IPS-20b (cell line): ENCODE measurements around the gene NCKAP5.
A peak's percentile ranks its signal among the peaks of the same experiment; 100 is the strongest.

Experiments used
- H3K27ac ChIP-seq: one replicate; pipeline ENCODE4 v1.5.1; 2013; ENCODE audit warnings: low read length
- H3K27me3 ChIP-seq: 2 replicates; pipeline ENCODE4 v1.6.1; 2013; ENCODE audit warnings: mild to moderate bottlenecking, low read length, inconsistent platforms; ENCODE audit not compliant: insufficient read depth
- H3K36me3 ChIP-seq: 2 replicates; pipeline ENCODE4 v1.6.1; 2013; ENCODE audit warnings: low read depth, mild to moderate bottlenecking, inconsistent platforms, low read length, moderate library complexity; ENCODE audit not compliant: insufficient read depth
- H3K4me1 ChIP-seq: 2 replicates; pipeline ENCODE4 v1.6.1; 2013; ENCODE audit warnings: mild to moderate bottlenecking, control low read depth, inconsistent platforms, low read length, moderate library complexity; ENCODE audit not compliant: insufficient read depth
- H3K4me3 ChIP-seq: 2 replicates; pipeline ENCODE4 v1.5.1; 2013; ENCODE audit warnings: mild to moderate bottlenecking, low read length, inconsistent platforms
- H3K9ac ChIP-seq: 2 replicates; pipeline ENCODE4 v1.6.1; 2013; ENCODE audit warnings: low read depth, mild to moderate bottlenecking, inconsistent platforms, low read length, moderate library complexity
- H3K9me3 ChIP-seq: 2 replicates; pipeline ENCODE4 v1.6.1; 2013; ENCODE audit warnings: mild to moderate bottlenecking, low read depth, low read length, inconsistent platforms; ENCODE audit not compliant: insufficient read depth

The NCKAP5 gene

DNA sequence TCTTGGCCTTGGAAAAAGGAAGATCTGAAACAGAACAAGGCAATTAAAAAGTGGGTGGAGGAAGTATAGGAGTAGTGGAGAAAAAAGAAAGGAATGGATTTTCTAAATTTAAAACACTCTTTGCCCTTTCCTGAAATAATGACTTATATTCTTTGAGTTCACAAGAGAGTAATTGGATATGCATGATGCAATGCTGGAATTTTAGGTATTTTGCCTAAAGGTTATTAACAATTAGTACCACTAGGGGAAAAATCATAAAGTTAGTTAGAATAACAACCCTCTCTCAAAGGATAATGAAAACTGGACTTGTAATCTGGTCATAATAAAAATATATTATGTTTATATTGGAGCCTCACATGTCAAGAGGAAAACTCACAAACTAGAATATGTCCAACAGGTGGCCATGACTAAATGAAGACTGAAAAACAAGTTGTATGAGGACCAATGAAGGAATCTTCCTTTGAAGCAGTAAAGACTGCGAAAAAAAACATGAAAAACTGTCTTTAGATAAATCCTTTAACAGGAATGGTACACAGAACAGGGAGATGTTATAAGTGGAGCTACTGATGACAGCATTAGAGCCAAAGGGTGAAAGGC, 281.8 kb downstream of the NCKAP5 start:
- no peaks in the 10 kb centered on the region for H3K36me3 ChIP-seq
- no peaks in the 10 kb centered on the region for H3K27me3 ChIP-seq
- no peak overlapping the region for H3K4me3 ChIP-seq
- H3K9me3 ChIP-seq = no peaks in the 10 kb centered on the region
- no peak overlapping the region for H3K9ac ChIP-seq
- H3K27ac ChIP-seq = no peak overlapping the region
- no peaks in the 10 kb centered on the region for H3K4me1 ChIP-seq

GRCh38 chr2:133273031-133273430, 295.2 kb downstream of the NCKAP5 start:
- H3K27me3 ChIP-seq = no peaks in the 10 kb centered on the region

DNA sequence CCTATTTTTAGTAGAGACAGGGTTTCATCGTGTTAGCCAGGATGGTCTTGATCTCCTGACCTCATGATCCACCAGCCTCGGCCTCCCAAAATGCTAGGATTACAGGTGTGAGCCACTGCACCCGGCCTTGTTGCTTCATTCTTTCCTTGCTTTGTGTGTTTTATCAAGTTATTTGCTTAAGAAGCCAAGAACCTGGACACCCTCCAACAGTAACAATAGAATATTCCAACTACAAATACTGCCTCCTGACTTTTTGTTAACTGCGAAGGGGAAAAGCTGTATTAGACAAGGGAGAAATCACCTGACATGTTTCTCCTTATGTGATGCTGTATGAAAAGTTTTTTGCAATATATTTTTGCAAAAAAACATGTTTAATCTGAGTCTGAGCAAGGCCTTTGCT, 297.2 kb downstream of the NCKAP5 start:
- H3K4me3 ChIP-seq = no peak overlapping the region

More at GRCh38 chr2:133273031-133273430, 295.2 kb downstream of the NCKAP5 start:
- Histone ChIP-seq H3K4me3 (no peak overlapping the region), H3K4me1 (no peaks in the 10 kb centered on the region; the same call in 1 of the 2 replicates), H3K9ac (no peak overlapping the region), H3K27ac (no peak overlapping the region), H3K9me3 (no peaks in the 10 kb centered on the region), H3K36me3 (no peaks in the 10 kb centered on the region)

GRCh38 chr2:133270550-133270949, 297.7 kb downstream of the NCKAP5 start:
- no peaks in the 10 kb centered on the region for H3K9me3 ChIP-seq
- H3K4me1 ChIP-seq = no peaks in the 10 kb centered on the region; the same call in 1 of the 2 replicates
- no peak overlapping the region for H3K4me3 ChIP-seq
- no peak overlapping the region for H3K27ac ChIP-seq
- H3K9ac ChIP-seq = no peak overlapping the region
- no peaks in the 10 kb centered on the region for H3K36me3 ChIP-seq
- H3K27me3 ChIP-seq = peaks cover 18% of the 10 kb centered on the region

More for the DNA sequence above, 297.2 kb downstream of the NCKAP5 start:
- peaks cover 13% of the 10 kb centered on the region for H3K27me3 ChIP-seq
- H3K9ac ChIP-seq = no peak overlapping the region
- no peaks in the 10 kb centered on the region; the same call in 1 of the 2 replicates for H3K4me1 ChIP-seq
- H3K27ac ChIP-seq = no peak overlapping the region
- no peaks in the 10 kb centered on the region for H3K9me3 ChIP-seq
- H3K36me3 ChIP-seq = no peaks in the 10 kb centered on the region

GRCh38 chr2:133266926-133267590, 301.2 kb downstream of the NCKAP5 start:
- peaks cover 29% of the 10 kb centered on the region for H3K27me3 ChIP-seq
- no peak overlapping the region for H3K27ac ChIP-seq
- H3K9me3 ChIP-seq = no peaks in the 10 kb centered on the region
- H3K4me1 ChIP-seq = no peaks in the 10 kb centered on the region
- no peaks in the 10 kb centered on the region for H3K36me3 ChIP-seq
- peak overlapping the region; percentile 76 for H3K4me3 ChIP-seq
- H3K9ac ChIP-seq = no peak overlapping the region; the same call in 1 of the 2 replicates

- peaks cover 29% of the 10 kb centered on the region for H3K27me3 ChIP-seq
- H3K4me1 ChIP-seq = no peaks in the 10 kb centered on the region
- peak overlapping the region; percentile 76 for H3K4me3 ChIP-seq
- no peaks in the 10 kb centered on the region for H3K9me3 ChIP-seq
- H3K36me3 ChIP-seq = no peaks in the 10 kb centered on the region
- H3K27ac ChIP-seq = no peak overlapping the region
- peak overlapping the region; percentile 51; the same call in 1 of the 2 replicates for H3K9ac ChIP-seq
These were observed 302.0 kb downstream of the NCKAP5 start for GRCh38 chr2:133266041-133266925.

- H3K27ac ChIP-seq = no peak overlapping the region
- peak overlapping the region; percentile 51; the same call in 1 of the 2 replicates for H3K9ac ChIP-seq
- H3K4me1 ChIP-seq = no peaks in the 10 kb centered on the region
- H3K9me3 ChIP-seq = no peaks in the 10 kb centered on the region
- H3K4me3 ChIP-seq = peak overlapping the region; percentile 76
- H3K36me3 ChIP-seq = no peaks in the 10 kb centered on the region
- peaks cover 29% of the 10 kb centered on the region for H3K27me3 ChIP-seq
These were observed 302.8 kb downstream of the NCKAP5 start for GRCh38 chr2:133265432-133265949.

DNA sequence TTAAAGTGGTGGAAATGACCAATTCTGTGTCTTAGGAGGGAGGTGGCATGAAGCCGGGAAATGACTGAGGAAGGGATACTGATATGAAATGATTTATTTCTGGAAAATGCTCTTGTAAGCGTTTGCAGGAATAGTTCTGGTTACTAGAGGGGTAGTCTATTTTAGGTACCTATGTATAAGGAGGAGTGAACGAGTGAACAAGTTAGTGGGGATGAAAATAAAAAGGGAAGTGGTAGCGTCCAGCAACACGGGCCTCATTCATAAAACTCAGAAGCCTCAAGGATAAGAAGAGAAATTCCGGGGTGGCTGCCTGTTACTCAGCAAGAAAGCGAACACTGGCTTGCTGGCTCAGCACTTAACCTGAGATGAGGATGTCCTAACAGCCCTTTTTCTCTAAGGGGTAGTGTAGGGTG, 303.3 kb downstream of the NCKAP5 start:
- Histone ChIP-seq H3K27ac (no peak overlapping the region), H3K9me3 (no peaks in the 10 kb centered on the region), H3K4me1 (no peaks in the 10 kb centered on the region), H3K4me3 (peak overlapping the region; percentile 76; the same call in 1 of the 2 replicates), H3K9ac (no peak overlapping the region), H3K36me3 (no peaks in the 10 kb centered on the region), H3K27me3 (peaks cover 29% of the 10 kb centered on the region)

GRCh38 chr2:133262893-133263292, 305.4 kb downstream of the NCKAP5 start:
- H3K9ac ChIP-seq = no peak overlapping the region
- no peaks in the 10 kb centered on the region for H3K4me1 ChIP-seq
- H3K9me3 ChIP-seq = no peaks in the 10 kb centered on the region
- no peaks in the 10 kb centered on the region for H3K36me3 ChIP-seq
- H3K4me3 ChIP-seq = no peak overlapping the region
- peaks cover 29% of the 10 kb centered on the region for H3K27me3 ChIP-seq
- no peak overlapping the region for H3K27ac ChIP-seq

DNA sequence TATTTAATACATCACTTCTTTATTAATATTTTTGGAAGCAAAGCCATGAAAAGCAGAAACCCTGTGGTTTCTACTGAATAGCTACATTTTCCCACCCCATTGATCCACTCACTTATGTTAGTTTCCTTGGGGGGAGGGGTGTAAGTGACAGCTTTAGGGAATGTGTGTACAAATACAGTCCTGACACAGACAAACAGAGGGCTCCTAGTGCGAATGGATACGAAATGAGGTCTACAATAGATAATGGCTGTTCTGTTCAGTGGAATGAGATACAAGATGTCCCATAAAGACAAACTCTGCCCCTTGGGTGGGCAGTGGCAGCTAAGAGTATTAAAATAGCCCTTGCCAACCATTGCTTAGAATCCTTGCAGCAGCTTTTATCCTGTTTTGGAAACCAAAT, 312.9 kb downstream of the NCKAP5 start:
- no peak overlapping the region for H3K9ac ChIP-seq
- H3K27ac ChIP-seq = no peak overlapping the region
- H3K9me3 ChIP-seq = no peaks in the 10 kb centered on the region
- H3K36me3 ChIP-seq = no peaks in the 10 kb centered on the region
- H3K27me3 ChIP-seq = no peaks in the 10 kb centered on the region
- H3K4me3 ChIP-seq = no peak overlapping the region
- H3K4me1 ChIP-seq = no peaks in the 10 kb centered on the region

DNA sequence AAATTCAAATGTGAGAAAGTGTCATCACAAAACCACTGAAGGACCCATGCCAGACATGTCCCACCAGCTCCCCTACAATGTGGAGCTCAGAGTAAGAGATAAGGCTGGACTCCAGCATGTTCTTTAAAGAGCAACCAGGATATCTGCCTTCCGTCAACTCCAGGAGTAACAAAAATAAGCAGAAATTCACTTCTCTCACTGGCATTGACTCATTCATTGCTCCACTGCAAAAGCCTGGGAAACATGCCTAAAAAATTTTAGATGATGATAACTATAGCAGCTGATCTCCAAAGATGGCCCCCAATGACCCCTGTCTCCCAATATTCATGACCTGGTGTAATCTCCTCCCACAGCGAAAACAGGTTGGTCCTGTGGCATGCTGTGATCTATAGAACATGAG, 314.5 kb downstream of the NCKAP5 start:
- no peak overlapping the region for H3K27ac ChIP-seq
- no peak overlapping the region for H3K4me3 ChIP-seq
- no peaks in the 10 kb centered on the region for H3K36me3 ChIP-seq
- no peaks in the 10 kb centered on the region for H3K9me3 ChIP-seq
- no peaks in the 10 kb centered on the region for H3K4me1 ChIP-seq
- no peaks in the 10 kb centered on the region for H3K27me3 ChIP-seq
- no peak overlapping the region for H3K9ac ChIP-seq
